GM19043 (cell line): ENCODE data around the gene CYP2S1.

Experiments
- ATAC-seq: cut with Tn5 transposase; IDR thresholded peaks from one replicate; pipeline ENCODE4 v1.9.1; 2021; ENCODE audit warnings: low read depth; ENCODE audit not compliant: unreplicated experiment

CYP2S1 gene

GRCh38 chr19:41255171-41255570 lies 62.2 kb downstream of the CYP2S1 start:
- ATAC-seq = no peak
